Activated CD4-positive, alpha-beta memory T cell treated with anti-CD3 and anti-CD28 coated beads for 36 hours (primary cell): ENCODE data around the gene MCM3AP. TPM values are rescaled to one million over a fixed set of nuclear protein-coding genes. Genes with fewer than 3 reads are reported as not detected.

ENCODE experiments used
- CTCF ChIA-PET: fragments of 350-600 bp; sonication (Branson Sonifier 250); formaldehyde crosslinking; loops from one replicate; lab custom pipeline; 2021; ENCODE audit warnings: antibody characterized with exemption, inconsistent platforms; lab: Charles Lee
- POLR2A ChIA-PET: fragments of 350-600 bp; sonication (Branson Sonifier 250); formaldehyde crosslinking; loops from one replicate; lab custom pipeline; 2021; ENCODE audit warnings: antibody characterized with exemption; lab: Charles Lee
- DNase-seq: peaks from one replicate; pipeline ENCODE4 v3.0.0-alpha.2; 2020
- H3K27ac Mint-ChIP-seq: one replicate; pipeline ENCODE4 v1.8.0; 2021; ENCODE audit warnings: mixed read lengths
- H3K27me3 Mint-ChIP-seq: one replicate; pipeline ENCODE4 v1.8.0; 2021; ENCODE audit warnings: mixed read lengths
- H3K36me3 Mint-ChIP-seq: one replicate; pipeline ENCODE4 v1.8.0; 2021; ENCODE audit warnings: mixed read lengths
- H3K4me1 Mint-ChIP-seq: one replicate; pipeline ENCODE4 v1.8.0; 2021; ENCODE audit warnings: low read depth, mixed read lengths
- H3K4me3 Mint-ChIP-seq: one replicate; pipeline ENCODE4 v1.8.0; 2021; ENCODE audit warnings: mild to moderate bottlenecking, mixed read lengths
- H3K9me3 Mint-ChIP-seq: one replicate; pipeline ENCODE4 v1.8.0; 2021; ENCODE audit warnings: mixed read lengths
- intact Hi-C: fragments of 100-400 bp; cut with micrococcal nuclease; formaldehyde crosslinking; loops from one replicate; pipeline ENCODE4 v1.15.1; 2023
- total RNA-seq, 2 experiments: library from RNA; stranded (reverse); gene quantifications; one replicate each; pipeline ENCODE4 v1.2.3, GENCODE V29; 2021

Gene MCM3AP
- total RNA-seq, 2 experiments from 2014 or later: 117 to 126 TPM

GRCh38 chr21:46188226-46189212, 96.9 kb downstream of the MCM3AP start:
- H3K27me3 Mint-ChIP-seq: peaks cover 3% of the 10 kb centered on the region
- no peak for DNase-seq
- no peak overlapping the region for H3K4me3 Mint-ChIP-seq
- intact Hi-C loops: no loop called here
- no peak overlapping the region for H3K27ac Mint-ChIP-seq
- no peaks in the 10 kb centered on the region for H3K9me3 Mint-ChIP-seq
- ChIA-PET CTCF (no interaction called here), POLR2A (no interaction called here)
- peaks cover 3% of the 10 kb centered on the region for H3K36me3 Mint-ChIP-seq
- H3K4me1 Mint-ChIP-seq: peaks cover 8% of the 10 kb centered on the region

GRCh38 chr21:46187814-46188213, 97.6 kb downstream of the MCM3AP start:
- Mint-ChIP-seq H3K4me3 (no peak overlapping the region), H3K27ac (no peak overlapping the region), H3K27me3 (peaks cover 3% of the 10 kb centered on the region), H3K9me3 (no peaks in the 10 kb centered on the region), H3K4me1 (peaks cover 10% of the 10 kb centered on the region), H3K36me3 (no peaks in the 10 kb centered on the region)
- no peak for DNase-seq
- ChIA-PET POLR2A (no interaction called here), CTCF (no interaction called here)
- intact Hi-C loops: no loop called here

GRCh38 chr21:46187261-46187660, 98.2 kb downstream of the MCM3AP start:
- Mint-ChIP-seq H3K4me3 (no peak overlapping the region), H3K27me3 (peaks cover 3% of the 10 kb centered on the region), H3K9me3 (no peaks in the 10 kb centered on the region), H3K27ac (no peak overlapping the region), H3K4me1 (peaks cover 10% of the 10 kb centered on the region), H3K36me3 (no peaks in the 10 kb centered on the region)
- no peak for DNase-seq
- CTCF ChIA-PET: no interaction called here
- intact Hi-C loops: no loop called here
- POLR2A ChIA-PET: no interaction called here

GRCh38 chr21:46185716-46186115, 99.7 kb downstream of the MCM3AP start:
- Mint-ChIP-seq H3K36me3 (no peaks in the 10 kb centered on the region), H3K27me3 (peaks cover 3% of the 10 kb centered on the region), H3K27ac (no peak overlapping the region), H3K4me3 (no peak overlapping the region), H3K9me3 (no peaks in the 10 kb centered on the region), H3K4me1 (peaks cover 10% of the 10 kb centered on the region)
- CTCF ChIA-PET: no interaction called here
- DNase-seq: no peak
- POLR2A ChIA-PET: no interaction called here
- intact Hi-C loops: no loop called here

Other genes with a start within 250 kb of the MCM3AP start
- gene COL6A2, start 187.5 kb downstream of the MCM3AP start, total RNA-seq: 1 to 10 TPM; 4.3 to 4.8 TPM
- gene FTCD, start 130.0 kb downstream of the MCM3AP start, total RNA-seq: under 1 TPM in 1 of 2 experiments, not detected in 1; 0.22 TPM
- 1 to 10 TPM; 5.7 to 6.7 TPM for gene SPATC1L, start 101.2 kb downstream of the MCM3AP start, total RNA-seq
- 10 to 100 TPM; 22.7 to 22.8 TPM for gene LSS, start 56.8 kb downstream of the MCM3AP start, total RNA-seq
- 10 to 100 TPM; 14.4 to 14.8 TPM for gene YBEY, start 731 bp upstream of the MCM3AP start, total RNA-seq
- gene C21orf58, start 38.3 kb upstream of the MCM3AP start, total RNA-seq: 10 to 100 TPM; 25.8 to 28.1 TPM
- 10 to 100 TPM; 48.5 to 50.6 TPM for gene PCNT, start 38.5 kb upstream of the MCM3AP start, total RNA-seq
- 10 to 100 TPM; 32.0 to 35.3 TPM for gene DIP2A, start 173.3 kb upstream of the MCM3AP start, total RNA-seq